ENCODE results near the gene C5orf52.

GRCh38 chr5:157682257-157682656, 10.9 kb downstream of the C5orf52 start:
- no peak for TF ChIP-seq PPARA (CRISPR knock-in tag; IDR thresholded peaks at IDR 0.05; ENCODE audit: borderline replicate concordance)
- no peak for TF ChIP-seq PATZ1 (CRISPR knock-in tag; IDR thresholded peaks at IDR 0.05; ENCODE audit: borderline replicate concordance)
